Measurements from ENCODE around the gene OR4F15.
"Not testable (repeated sequence)": the region's sequence is repeated elsewhere in the genome, so short reads cannot be mapped to it uniquely, and the experiment has no call there.

Gene OR4F15

GRCh38 chr15:101811902-101812301 is at the start of gene OR4F15:
Gene OR4F15, plus strand, starts transcription at chr15:101812202. Its CDS starts 5,985 bp downstream, at chr15:101818187.
- no peak for DNase-seq

GRCh38 chr15:101764669-101765339 is 47.2 kb upstream of the OR4F15 start:
- not testable (repeated sequence) for DNase-seq

- DNase-seq: not testable (repeated sequence)
Observed at GRCh38 chr15:101765340-101765671, 46.7 kb upstream of the OR4F15 start.

DNA sequence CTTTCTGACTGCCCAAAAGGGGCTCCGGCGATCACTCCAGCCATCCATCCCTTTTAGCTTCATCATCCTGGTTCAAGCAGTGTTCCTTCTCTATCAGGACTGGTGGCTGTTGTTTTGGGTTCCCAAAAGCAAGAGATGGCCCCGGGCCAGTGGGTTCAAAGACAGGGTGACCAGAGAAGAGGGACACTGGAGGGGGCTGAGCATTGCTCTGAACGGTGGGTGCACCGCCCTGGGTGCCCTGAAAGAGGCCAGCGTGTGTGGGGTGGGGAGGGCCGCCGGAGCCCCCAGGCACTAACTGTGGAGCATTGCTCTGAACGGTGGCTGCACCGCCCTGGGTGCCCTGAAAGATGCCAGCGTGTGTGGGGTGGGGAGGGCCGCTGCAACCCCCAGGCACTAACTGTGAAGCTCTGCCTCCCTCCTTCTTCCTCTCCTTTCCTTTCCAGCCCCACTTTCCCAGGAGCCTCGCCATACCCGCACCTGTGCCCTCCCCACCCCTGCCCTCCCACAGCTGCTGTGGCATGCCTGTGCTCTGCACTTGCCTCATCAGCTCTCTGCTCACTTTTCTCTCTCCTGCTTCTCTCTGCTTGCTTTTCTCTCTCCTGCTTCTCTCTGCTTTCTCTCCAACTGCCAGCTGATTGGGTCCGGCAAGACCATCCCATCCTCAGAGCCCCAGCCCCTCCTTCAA is 46.1 kb upstream of the OR4F15 start:
- no peak for DNase-seq

DNA sequence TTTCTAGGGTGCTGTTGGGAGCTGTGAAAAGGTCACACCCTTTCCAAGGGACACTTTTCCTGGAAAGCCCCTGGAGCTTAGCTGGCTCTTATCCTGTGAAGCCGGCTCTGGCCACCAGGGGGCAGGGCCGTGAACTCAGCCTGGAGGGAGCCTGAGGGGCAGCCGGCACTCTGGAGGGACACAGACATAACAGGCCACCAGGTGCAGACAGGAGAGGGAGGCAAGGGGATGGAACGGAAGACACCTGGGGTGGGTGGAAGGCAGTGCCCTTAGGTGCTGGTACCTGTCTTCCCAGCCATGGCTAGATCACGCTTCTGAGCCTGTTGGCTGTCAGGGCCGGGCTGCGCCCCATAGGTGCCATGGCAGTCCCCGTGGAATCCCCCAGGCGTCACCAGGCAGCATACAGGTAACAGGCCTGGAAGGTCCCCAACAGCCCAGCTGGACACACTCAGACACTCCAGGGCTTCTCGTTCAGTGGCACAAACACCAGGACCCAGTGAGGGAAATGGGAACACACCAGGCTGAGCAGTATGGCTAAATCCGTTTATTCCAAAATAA is 44.8 kb upstream of the OR4F15 start:
- DNase-seq: not testable (repeated sequence)

DNA sequence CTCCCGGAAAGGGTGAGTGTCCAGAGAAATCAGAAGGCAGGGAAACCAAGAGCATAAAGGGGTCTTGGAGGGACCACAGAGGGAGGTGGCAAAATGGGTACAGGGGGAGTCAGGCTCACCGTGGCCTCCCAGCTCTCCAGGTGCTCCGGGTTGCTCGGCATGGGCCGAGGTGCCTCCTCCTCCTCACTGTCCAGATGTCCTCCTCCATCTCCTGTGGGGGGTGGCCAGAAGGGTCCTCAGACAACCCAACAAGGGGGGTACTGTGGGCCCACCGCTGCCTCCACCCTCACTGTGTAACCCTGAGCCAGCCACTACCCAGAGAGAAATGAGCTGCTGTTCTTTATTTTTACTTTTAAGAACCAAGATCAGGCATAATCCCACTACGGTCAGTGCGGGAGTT is 39.1 kb upstream of the OR4F15 start:
- DNase-seq: no peak

DNA sequence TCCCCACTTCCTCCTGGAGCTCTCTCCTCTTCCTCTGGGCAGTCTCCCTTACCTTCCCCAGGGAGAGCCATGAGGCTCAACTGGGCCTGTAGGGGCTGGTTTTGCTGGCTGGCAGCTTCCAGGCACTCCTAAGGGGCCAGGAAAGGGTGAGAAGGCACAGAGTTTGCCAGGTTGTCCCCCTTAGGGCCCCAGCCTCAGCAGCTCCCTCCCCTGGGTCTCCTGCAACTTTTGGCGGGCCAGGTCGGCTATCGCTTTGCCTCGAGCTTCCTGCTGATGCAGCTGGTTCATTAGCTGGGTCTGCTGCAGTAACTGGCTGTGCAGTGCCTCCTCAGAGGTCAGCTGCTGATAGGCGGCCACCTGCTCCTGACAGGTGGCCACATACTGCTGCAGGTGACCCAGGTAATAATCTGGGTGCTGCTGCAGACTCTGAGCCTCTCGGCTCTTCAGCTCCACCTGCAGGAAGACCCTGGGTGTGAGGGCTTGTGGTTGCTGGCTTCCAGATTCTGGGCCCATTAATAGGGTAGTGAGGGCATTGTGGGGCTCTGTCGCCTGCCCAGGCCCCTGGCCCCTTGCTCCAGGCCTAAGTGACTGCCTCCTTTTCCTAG is 38.4 kb upstream of the OR4F15 start:
- no peak for DNase-seq

GRCh38 chr15:101775136-101775535 is 36.9 kb upstream of the OR4F15 start:
- no peak for DNase-seq

DNA sequence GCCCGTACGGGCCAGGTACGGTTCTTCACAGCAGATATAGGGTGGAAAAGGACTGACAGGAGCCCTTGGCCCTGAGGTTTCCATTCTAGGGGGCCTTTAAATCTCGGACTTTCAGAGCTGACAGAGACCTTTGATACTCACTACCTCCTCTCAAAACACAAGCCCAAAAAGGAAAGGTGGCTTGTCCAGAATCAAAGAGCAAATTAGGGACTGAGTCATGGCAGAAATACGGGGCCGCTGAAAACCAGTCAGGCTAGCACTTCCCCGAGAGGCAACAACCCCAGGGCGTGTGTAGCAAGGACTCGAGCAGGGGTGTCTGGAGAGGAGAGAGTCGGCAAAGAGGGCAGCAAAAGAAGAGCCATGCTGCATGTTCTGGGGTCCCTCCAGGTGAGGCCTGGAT is 33.4 kb upstream of the OR4F15 start:
- DNase-seq: not testable (repeated sequence)

GRCh38 chr15:101780225-101780624 is 31.8 kb upstream of the OR4F15 start:
- not testable (repeated sequence) for DNase-seq

DNA sequence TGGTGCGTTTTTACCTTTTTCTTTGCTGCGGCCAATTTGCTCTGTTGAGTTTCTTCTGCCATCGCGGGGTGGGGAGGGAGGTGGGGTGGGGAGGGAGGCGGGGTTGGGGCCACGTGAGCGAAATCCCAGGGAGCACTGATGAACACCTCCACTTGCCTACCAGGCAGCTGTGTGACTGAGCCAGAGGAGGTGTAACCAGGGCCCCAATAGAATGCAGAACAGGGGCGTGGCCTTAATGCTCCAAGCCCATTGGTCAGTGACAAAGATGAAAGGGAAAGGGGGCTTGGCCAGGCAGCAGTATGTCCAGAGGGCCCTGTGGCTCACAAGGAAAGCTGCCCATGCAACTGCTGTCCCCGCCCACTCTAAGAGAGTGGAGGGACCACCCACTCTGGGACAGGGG is 30.1 kb upstream of the OR4F15 start:
- no peak for DNase-seq

- DNase-seq: no peak
Observed at GRCh38 chr15:101784644-101785043, 27.4 kb upstream of the OR4F15 start.

GRCh38 chr15:101786422-101786821 is 25.6 kb upstream of the OR4F15 start:
- not testable (repeated sequence) for DNase-seq

GRCh38 chr15:101788001-101788400 is 24.0 kb upstream of the OR4F15 start:
- not testable (repeated sequence) for DNase-seq

DNA sequence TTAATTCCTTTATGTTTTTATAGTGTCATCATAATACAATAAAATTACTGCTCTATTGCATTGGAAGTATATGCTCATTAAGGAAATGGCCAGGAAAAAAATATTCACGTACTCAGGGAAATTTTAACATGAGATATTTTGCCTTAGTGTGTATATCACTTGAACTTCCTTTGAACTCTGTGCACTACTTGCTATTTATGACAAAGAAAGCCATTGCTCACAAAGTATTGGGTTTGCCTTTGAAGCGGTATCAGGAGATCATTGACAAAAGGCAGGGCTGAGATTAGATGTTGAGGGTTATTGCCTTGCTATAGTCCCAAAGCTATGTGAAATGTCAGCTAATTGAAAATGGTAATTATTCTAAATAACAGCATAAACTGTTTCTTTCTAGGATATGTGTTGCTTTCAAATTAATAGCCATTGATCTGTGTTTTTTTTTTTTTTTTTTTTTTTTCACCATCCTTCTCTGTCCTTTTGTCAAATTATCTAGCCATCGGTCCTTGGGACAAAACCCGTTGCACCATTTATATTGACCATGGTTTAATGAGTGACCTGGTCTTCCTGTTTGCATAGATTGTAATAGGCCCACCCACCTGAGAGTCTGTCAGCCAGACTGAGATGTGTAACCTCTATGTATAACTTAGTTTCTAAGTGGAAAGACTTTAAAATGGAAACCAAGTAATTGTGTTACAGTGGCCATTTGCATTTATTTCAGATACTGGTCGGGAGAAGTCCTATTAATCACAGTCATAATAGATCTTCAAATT is 23.3 kb upstream of the OR4F15 start:
- DNase-seq: not testable (repeated sequence)

DNA sequence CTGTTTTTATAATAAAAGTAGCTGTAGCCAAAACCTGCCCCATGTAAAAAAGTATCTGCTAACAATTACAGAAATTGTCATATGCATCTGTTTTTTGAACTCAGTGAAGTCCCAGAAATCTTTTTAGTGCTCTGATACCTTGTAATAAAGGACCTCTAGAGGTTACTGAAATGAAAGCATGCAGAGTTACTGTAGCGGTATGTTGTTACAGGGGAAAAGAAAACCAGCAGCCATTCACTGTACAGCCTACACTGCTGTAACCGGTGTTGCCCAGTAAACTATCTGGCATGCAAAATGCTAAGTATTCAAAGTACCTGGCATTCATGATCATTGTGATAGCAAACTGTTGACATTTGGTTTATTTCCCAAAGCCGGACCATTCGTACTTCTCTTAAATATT is 21.3 kb upstream of the OR4F15 start:
- DNase-seq: not testable (repeated sequence)

GRCh38 chr15:101793981-101794380 is 18.0 kb upstream of the OR4F15 start:
- not testable (repeated sequence) for DNase-seq

DNA sequence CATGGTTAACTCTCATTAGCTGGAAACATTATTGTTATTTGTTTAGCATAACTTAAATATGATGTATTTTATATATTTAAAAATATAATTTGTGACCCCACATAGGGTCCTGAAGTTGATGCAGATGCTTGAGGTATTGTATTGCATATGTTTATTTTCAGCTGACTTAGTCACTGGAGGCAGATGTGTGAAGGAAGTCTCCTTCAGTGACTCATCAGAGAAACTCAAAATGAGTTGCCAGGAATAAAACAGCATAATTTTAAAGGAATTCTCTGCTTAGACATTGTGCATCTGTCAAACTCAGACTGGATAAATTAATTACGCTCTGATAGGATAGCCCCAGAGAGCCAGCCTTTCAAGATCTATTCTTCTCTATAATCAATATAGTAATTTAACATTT is 16.5 kb upstream of the OR4F15 start:
- no peak for DNase-seq

- DNase-seq: no peak
Observed at GRCh38 chr15:101799665-101800064, 12.3 kb upstream of the OR4F15 start.

- no peak for DNase-seq
Observed at GRCh38 chr15:101801048-101801447, 11.0 kb upstream of the OR4F15 start.

DNA sequence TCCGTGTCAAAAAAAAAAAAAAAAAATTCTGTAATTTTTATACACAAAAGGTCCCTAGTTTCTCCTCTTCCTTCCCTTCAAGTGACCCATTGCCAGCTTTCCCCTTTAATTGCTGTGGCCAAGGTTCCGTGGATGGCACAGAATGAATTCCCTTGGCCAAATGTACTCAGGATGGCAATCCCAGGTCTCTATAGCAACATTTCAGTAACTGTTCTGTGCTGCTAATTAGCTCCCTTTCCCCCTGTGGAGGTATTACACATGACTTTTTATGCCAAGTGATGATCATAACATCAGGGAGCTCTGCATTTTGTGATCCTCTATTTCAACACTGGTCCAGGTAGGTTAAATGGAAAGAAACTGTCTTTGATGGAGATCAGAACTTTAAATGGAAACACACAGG is 8.8 kb upstream of the OR4F15 start, which contains the start of gene OR4F6:
Gene OR4F6, plus strand, starts transcription at position 301 of the 400 bp plus-strand sequence. CDS start 2,211 bp downstream, outside the sequence.
- no peak for DNase-seq

DNA sequence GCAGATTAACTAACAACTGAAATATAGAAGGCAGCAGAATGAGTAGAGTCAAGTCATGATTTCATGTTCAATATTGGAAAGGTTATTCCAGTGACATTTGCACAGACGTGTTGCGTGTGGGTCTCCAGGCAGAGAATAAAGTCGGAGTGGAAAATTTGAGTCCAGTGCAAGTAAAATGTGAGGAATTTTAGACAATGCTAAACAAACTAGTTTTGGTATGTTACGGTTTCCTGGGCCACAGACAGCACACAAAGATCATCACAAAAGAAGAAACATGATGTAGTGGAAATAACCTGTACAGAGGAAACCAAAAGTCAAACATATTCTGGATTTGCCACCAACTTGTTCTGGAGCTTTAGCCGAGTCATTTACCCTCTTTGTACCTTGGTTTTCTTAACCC is 8.3 kb upstream of the OR4F15 start:
- no peak for DNase-seq

DNA sequence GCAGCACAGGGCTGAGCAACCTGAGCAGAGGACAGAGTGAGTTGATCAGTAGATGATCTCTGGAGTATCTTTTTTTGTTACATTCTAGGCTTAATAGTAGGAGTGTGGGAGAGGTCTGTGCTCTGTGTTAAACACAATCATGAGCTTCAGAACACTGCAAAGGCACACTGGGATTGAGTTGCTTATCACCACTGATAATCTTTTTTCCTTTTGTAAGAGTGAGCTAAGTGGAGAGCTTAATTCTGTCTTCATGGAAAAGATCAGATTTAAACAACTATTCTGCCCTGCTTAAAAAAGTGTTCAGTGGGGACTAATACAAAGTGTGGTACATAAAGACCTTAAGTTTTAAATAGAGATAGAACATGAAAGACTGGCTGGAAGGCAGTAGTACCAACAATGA is 7.6 kb upstream of the OR4F15 start:
- DNase-seq: no peak

Data from CD4-positive, alpha-beta T cell treated with Interleukin-4 for 4 hours (primary cell).